ENCODE measurements around the gene ZNHIT3. TPM values are rescaled to one million over a fixed set of nuclear protein-coding genes. Genes with fewer than 3 reads are reported as not detected.

The ZNHIT3 gene
- total and polyA plus RNA-seq, 2 of the 13 experiments (the other 11 are each of a cell fraction or from before 2014, with no cell fraction given) = 66.6 to 77.4 TPM

DNA sequence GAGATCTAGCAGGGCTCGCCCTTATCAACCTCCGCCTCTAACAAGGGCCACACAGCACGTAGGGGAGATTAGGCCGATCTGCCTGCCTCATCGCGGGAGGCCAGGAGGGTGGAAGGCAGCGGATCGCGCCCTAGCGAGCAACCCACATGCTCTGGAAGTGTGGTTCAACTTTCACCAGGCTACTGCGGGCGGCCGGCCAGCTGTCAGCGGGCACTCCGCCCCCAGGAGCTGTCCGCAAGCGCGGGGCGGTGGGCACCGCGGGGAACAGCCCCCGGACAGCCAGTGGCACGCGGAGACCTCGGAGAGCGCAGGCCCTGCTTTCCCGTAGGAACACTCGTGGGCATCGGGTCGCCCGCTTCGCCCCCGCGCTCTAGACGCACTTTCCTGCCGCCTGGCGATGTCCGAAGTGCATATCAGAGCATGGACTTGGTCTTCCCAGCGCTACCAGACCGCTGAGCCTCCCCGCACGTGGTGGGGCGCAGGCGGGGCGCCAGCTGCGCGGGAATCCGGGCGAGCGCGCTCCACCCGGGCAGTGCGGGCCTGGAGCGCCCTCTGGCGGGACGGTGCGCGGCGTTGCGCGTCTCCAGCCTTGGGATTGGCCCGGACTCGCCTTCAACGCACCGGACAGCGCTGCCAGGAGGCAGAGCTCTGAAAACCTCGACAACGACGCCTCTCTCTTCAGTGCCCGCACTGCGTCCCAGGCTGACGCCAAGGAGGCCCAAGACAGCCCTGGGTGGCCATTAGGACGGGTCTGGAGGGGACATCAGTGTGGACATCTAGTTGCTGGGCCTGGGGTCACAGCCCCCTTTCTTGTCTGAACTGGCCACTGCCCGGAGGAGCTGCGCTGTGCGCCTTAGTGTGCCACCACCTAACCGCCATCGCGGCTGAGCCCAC lies 3.6 kb upstream of the ZNHIT3 start (continued):
- TF ChIP-seq ZBTB7A (CRISPR knock-in tag; IDR thresholded peaks at IDR 0.05) = peak; percentile 64; the same call in 1 of the 2 replicates
- peak; percentile 41; the same call in 1 of the 2 replicates for TF ChIP-seq ZNF839 (CRISPR knock-in tag; IDR thresholded peaks at IDR 0.05; ENCODE audit: borderline replicate concordance)
- TF ChIP-seq HMGXB3 (CRISPR knock-in tag; IDR thresholded peaks at IDR 0.05; ENCODE audit: borderline replicate concordance) = no peak
- TF ChIP-seq MYNN (CRISPR knock-in tag; IDR thresholded peaks at IDR 0.05; ENCODE audit: low read depth) = no peak
- TF ChIP-seq WIZ (CRISPR knock-in tag; IDR thresholded peaks at IDR 0.05) = peak; percentile 70; the same call in 1 of the 2 replicates
- no peak for TF ChIP-seq ZNF496 (CRISPR knock-in tag; IDR thresholded peaks at IDR 0.05; ENCODE audit: insufficient replicate concordance)
- peak; percentile 88; the same call in 1 of the 2 replicates for TF ChIP-seq ETV6 (CRISPR knock-in tag; conservative IDR thresholded peaks at IDR 0.05)
- TF ChIP-seq SALL1 (CRISPR knock-in tag; IDR thresholded peaks at IDR 0.05) = peak; percentile 95
- TF ChIP-seq, protein P1, sequence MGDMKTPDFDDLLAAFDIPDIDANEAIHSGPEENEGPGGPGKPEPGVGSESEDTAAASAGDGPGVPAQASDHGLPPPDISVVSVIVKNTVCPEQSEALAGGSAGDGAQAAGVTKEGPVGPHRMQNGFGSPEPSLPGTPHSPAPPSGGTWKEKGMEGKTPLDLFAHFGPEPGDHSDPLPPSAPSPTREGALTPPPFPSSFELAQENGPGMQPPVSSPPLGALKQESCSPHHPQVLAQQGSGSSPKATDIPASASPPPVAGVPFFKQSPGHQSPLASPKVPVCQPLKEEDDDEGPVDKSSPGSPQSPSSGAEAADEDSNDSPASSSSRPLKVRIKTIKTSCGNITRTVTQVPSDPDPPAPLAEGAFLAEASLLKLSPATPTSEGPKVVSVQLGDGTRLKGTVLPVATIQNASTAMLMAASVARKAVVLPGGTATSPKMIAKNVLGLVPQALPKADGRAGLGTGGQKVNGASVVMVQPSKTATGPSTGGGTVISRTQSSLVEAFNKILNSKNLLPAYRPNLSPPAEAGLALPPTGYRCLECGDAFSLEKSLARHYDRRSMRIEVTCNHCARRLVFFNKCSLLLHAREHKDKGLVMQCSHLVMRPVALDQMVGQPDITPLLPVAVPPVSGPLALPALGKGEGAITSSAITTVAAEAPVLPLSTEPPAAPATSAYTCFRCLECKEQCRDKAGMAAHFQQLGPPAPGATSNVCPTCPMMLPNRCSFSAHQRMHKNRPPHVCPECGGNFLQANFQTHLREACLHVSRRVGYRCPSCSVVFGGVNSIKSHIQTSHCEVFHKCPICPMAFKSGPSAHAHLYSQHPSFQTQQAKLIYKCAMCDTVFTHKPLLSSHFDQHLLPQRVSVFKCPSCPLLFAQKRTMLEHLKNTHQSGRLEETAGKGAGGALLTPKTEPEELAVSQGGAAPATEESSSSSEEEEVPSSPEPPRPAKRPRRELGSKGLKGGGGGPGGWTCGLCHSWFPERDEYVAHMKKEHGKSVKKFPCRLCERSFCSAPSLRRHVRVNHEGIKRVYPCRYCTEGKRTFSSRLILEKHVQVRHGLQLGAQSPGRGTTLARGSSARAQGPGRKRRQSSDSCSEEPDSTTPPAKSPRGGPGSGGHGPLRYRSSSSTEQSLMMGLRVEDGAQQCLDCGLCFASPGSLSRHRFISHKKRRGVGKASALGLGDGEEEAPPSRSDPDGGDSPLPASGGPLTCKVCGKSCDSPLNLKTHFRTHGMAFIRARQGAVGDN (CRISPR knock-in tag; IDR thresholded peaks at IDR 0.05) = peak; percentile 98
- no peak for TF ChIP-seq SCMH1 (CRISPR knock-in tag; IDR thresholded peaks at IDR 0.05; ENCODE audit: borderline replicate concordance)
- TF ChIP-seq ZNF260 (CRISPR knock-in tag; IDR thresholded peaks at IDR 0.05; ENCODE audit: borderline replicate concordance, low read depth) = no peak
- no peak for TF ChIP-seq FIP1L1 (IDR thresholded peaks at IDR 0.05; ENCODE audit: borderline replicate concordance, insufficient read depth, low read depth, low read length)
- TF ChIP-seq CAMTA2 (CRISPR knock-in tag; IDR thresholded peaks at IDR 0.05; ENCODE audit: borderline replicate concordance) = no peak
- TF ChIP-seq ZNF549 (CRISPR knock-in tag; IDR thresholded peaks at IDR 0.05) = peak; percentile 46; the same call in 1 of the 2 replicates
- TF ChIP-seq MED8 (CRISPR knock-in tag; IDR thresholded peaks at IDR 0.05; ENCODE audit: insufficient replicate concordance) = peak; percentile 67
- TF ChIP-seq SIN3B (IDR thresholded peaks at IDR 0.05; ENCODE audit: low read length) = no peak
- TF ChIP-seq MEIS2 (CRISPR knock-in tag; IDR thresholded peaks at IDR 0.05) = peak; percentile 84
- peak; percentile 98 for TF ChIP-seq RAD21 (CRISPR knock-in tag; IDR thresholded peaks at IDR 0.05)
- TF ChIP-seq, protein P2, sequence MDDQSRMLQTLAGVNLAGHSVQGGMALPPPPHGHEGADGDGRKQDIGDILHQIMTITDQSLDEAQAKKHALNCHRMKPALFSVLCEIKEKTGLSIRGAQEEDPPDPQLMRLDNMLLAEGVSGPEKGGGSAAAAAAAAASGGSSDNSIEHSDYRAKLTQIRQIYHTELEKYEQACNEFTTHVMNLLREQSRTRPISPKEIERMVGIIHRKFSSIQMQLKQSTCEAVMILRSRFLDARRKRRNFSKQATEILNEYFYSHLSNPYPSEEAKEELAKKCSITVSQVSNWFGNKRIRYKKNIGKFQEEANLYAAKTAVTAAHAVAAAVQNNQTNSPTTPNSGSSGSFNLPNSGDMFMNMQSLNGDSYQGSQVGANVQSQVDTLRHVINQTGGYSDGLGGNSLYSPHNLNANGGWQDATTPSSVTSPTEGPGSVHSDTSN (CRISPR knock-in tag; IDR thresholded peaks at IDR 0.05; ENCODE audit: borderline replicate concordance) = no peak; the same call in 1 of the 2 replicates
